Heart left ventricle (tissue), 16 donors: ENCODE data around the gene CHST11. TPM values are rescaled to one million over a fixed set of nuclear protein-coding genes. Genes with fewer than 3 reads are reported as not detected.

Experiments used
- ATAC-seq, 4 donors: fragments of 200-7000 bp; cut with Tn5 transposase; one replicate each; pipeline ENCODE4 v1.9.1; 2020 to 2022; ENCODE audit warnings: moderate library complexity in 4 of 4, mild to moderate bottlenecking in 3 of 4, moderate number of reproducible peaks in 1 of 4
- DNase-seq, 5 donors: peaks; one replicate each; pipeline ENCODE4 v3.0.0-alpha.2; 2020
- H3K27ac ChIP-seq, 12 donors: fragments of 200-600 bp; sonication (generic) in 4 of 12; one replicate each; pipeline versions ENCODE4 v1.5.0 to v1.8.0; 2016 to 2022; ENCODE audit warnings: mild to moderate bottlenecking in 2 of 12
- H3K27me3 ChIP-seq, 9 donors: fragments of 200-600 bp; sonication (generic) in 2 of 9; one replicate each; pipeline versions ENCODE4 v1.5.1 to v1.8.0; 2016 to 2022; ENCODE audit warnings: mild to moderate bottlenecking in 3 of 9
- H3K36me3 ChIP-seq, 9 donors: fragments of 200-600 bp; sonication (generic) in 2 of 9; one replicate each; pipeline versions ENCODE4 v1.5.0 to v1.8.0; 2018 to 2022; ENCODE audit warnings: mild to moderate bottlenecking in 2 of 9
- H3K4me1 ChIP-seq, 12 donors: fragments of 200-600 bp; sonication (generic) in 4 of 12; one replicate each; pipeline versions ENCODE4 v1.5.0 to v1.8.0; 2016 to 2022; ENCODE audit warnings: mild to moderate bottlenecking in 3 of 12
- H3K4me3 ChIP-seq, 12 donors: fragments of 200-600 bp; sonication (generic) in 4 of 12; one replicate each; pipeline versions ENCODE4 v1.5.0 to v1.8.0; 2017 to 2022; ENCODE audit warnings: mild to moderate bottlenecking in 9 of 12, moderate library complexity in 4 of 12
- H3K9me3 ChIP-seq, 12 donors: fragments of 200-600 bp; sonication (generic) in 4 of 12; one replicate each; pipeline versions ENCODE4 v1.5.0 to v1.8.0; 2016 to 2022; ENCODE audit warnings: mild to moderate bottlenecking in 1 of 12
- CTCF ChIP-seq, 12 donors: fragments of 200-600 bp; sonication (generic) in 4 of 12; IDR thresholded peaks; one replicate each; pipeline versions ENCODE4 v1.5.0 to v1.8.0; 2018 to 2022; ENCODE audit warnings: antibody characterized with exemption in 12 of 12, mild to moderate bottlenecking in 5 of 12
- POLR2A ChIP-seq, 2 donors: fragments of 450-650 bp; IDR thresholded peaks; one replicate each; pipeline ENCODE4 v1.6.1; 2017; ENCODE audit warnings: antibody characterized with exemption in 2 of 2, mild to moderate bottlenecking in 2 of 2, moderate library complexity in 2 of 2
- WGBS, 4 donors: extraction: QIAGEN DNeasy Blood & Tissue Kit in 2 of 4; methylation state at CpG; one replicate each; pipeline versions ENCODE4 v1.1.5 to v1.1.7; 2013 to 2018; 5-methylcytosine and 5-hydroxymethylcytosine counted together
- intact Hi-C, 10 donors: fragments of 100-400 bp; cut with DNase I; formaldehyde crosslinking; loops; one replicate each; pipeline versions ENCODE4 v1.11.1 to v1.14.2; 2022
- polyA plus RNA-seq, 2 donors: library from polyadenylated mRNA; stranded (reverse); fragments of 200-250 nt; gene quantifications; one replicate each; pipeline ENCODE4 v1.2.3, GENCODE V29; 2013
- total RNA-seq, 9 donors: library from RNA; depleted of rRNA in 2 of 9; stranded (reverse); fragments of >200 nt in 2 of 9; fragmentation: NEBNext Ultra II Directional in 3 of 9; extraction: Animal tissue kit (Norgen Biotek cat#: 25700) in 3 of 9; gene quantifications; one replicate each; pipeline versions ENCODE4 v1.1.0 to v1.2.4, GENCODE V29; 2016 to 2023
- donor health status: ischemic (EF 13 %, LVEDD 7.1; RV severe dilation, severe dysfunction).
- donor health status: healthy with polysubstance abuse.
- donor health status: DM: no; HTN: yes; CAD: no.
- donor health status: DM: no; HTN: no; CAD: no.
- donor health status: ischemic (EF 25% LVEDD 6.9; RV normal size, moderate dysfunction).
- donor health status: ischemic (EF 25% LVEDD 5.7; RV mildly dilated, moderate dysfunction).
- donor health status: healthy.
- donor health status: DM: yes; HTN: yes; CAD: no.
- donor health status: ischemic (EF 35%, LVEDD 5.7; RV mildly dilated, moderate dysfunction).
- donor health status: nonischemic (EF 11% LVEDD 7.7; RV severe dilation, severe dysfunction).
- donor health status: DM: yes; HTN: yes; CAD: no.
- donor health status: PGD.
- donor health status: ischemic (EF 29% LVEDD 5.4; RV normal size, mild dysfunction).
- donor health status: nonischemic (EF 23%, LVEDD 6.1; RV moderate dilation, normal function).

CHST11 gene
- total and polyA plus RNA-seq, 11 donors = 1.1 to 16.9 (median 3.4) TPM

DNA sequence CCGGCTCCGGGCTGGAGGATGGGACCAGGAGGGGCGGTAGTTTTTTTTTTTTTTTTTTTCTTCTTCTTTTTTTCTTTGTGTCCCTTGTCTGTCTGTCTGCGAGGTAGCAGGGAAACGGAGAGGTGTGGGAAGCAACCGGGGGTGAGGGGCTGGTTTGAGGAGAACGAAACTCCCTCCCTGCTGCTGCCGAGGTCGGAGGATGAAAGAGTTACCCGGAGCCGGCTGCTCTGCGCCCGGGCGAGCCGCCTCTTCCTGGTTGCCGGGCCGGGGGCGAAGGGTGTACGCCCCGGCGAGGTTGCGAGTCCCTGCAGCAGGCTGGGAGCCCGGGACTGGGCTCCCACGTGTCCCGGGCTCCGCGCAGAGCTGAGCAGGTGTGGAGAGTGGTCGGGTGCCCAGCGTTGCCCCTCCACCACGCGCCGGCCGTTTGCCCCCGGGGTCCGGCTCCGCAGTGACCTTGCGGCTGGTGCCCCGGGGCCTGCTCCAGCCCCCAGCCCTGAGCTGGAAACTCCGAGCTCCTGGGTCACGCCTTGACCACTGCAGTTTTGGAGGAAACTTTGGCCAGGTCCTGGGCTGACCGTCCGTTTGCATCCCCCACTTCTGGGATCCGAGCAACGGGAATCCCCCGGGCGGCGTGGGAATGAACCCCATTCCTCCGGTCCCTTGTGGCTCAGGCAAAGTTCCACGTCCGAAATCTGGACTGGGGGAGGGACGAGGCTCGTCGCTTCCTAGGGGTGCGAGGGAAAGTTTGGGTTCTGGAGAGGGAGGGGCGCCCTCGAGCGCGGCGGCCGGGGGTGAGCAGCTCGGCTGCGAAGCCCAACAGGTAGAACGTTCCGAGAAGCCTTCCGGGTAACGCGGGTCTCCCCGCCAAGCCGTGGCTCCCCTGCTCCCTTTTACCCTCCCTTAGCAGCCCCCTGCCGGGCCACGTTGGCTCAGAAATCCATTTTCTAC, 1.3 kb downstream of the CHST11 start:
- H3K27ac ChIP-seq = peak overlapping the region; percentile 22 to 88 (median 76)
- peak in 4 of 5 donors; percentile 26 to 72 (median 30) for DNase-seq
- peak overlapping the region; percentile 69 to 99 (median 84) for H3K4me3 ChIP-seq
- H3K27me3 ChIP-seq = no peaks in the 10 kb centered on the region
- H3K9me3 ChIP-seq = no peaks in the 10 kb centered on the region
- H3K4me1 ChIP-seq = peaks cover 0 to 53% (median 28%) of the 10 kb centered on the region in 12 donors
- TF ChIP-seq POLR2A (IDR thresholded peaks at IDR 0.05) (no peak), CTCF (IDR thresholded peaks at IDR 0.05) (no peak)
- WGBS, 4 donors = 0 to 1% (median 1%) methylated on average over 54 to 71 of the region's 71 CpGs
- intact Hi-C loops = loop anchor here in 6 of 10 donors (2.0 to 10.0 kb wide), 7 partner anchors 147 to 419 kb away; no protein-coding TSS in a partner anchor
- peak in 3 of 4 donors; percentile 11 to 32 (median 29) for ATAC-seq
- H3K36me3 ChIP-seq = no peaks in the 10 kb centered on the region

DNA sequence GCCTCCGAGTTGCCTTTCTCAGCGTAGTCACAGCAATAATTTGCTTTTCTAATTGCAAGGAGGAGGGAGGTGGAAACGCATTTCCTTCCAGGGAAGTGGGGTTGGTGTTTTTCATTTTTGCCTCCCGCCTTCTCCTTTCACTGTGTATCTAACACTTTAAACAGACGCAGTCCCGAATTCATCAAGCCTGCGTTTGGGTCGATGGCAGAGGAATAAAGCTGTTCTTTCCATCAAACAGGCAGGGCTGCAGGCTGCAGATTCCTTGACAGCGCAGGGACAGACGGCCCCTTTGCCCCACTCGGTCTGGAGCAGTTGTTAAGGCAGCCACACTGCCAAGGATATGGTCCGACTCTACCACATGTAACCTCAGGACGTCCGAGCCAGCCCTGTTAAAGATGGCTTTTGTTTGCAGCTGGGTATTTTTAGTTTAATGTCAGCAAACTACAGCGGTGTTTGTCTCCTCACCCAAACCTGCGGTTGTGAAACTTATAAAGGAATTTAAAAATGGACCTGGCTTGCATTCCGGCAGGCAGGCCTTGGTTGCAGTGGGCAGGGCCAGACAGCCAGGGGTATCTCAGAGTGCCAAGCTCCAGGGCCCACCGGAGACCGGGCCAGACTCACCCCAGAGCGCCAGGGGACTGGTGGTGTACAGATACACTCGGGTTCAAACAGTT, 2.1 kb downstream of the CHST11 start:
- TF ChIP-seq POLR2A (IDR thresholded peaks at IDR 0.05) = no peak
- TF ChIP-seq CTCF (IDR thresholded peaks at IDR 0.05) = no peak
- H3K27ac ChIP-seq = peak overlapping the region; percentile 28 to 88 (median 74)
- 23 to 28% (median 28%) methylated on average over 21 of the region's 21 CpGs for WGBS, 4 donors
- intact Hi-C loops = loop anchor here in 6 of 10 donors (5.0 to 10.0 kb wide), 6 partner anchors 146 to 418 kb away; no protein-coding TSS in a partner anchor
- DNase-seq (peak in 1 of 5 donors; percentile 31), ATAC-seq (peak in 2 of 4 donors; percentile 13 to 14)
- H3K36me3 ChIP-seq = no peaks in the 10 kb centered on the region
- peaks cover 0 to 61% (median 33%) of the 10 kb centered on the region in 12 donors for H3K4me1 ChIP-seq
- H3K9me3 ChIP-seq = no peaks in the 10 kb centered on the region
- H3K27me3 ChIP-seq = no peaks in the 10 kb centered on the region
- H3K4me3 ChIP-seq = peak overlapping the region; percentile 69 to 99 (median 84)

- TF ChIP-seq CTCF (IDR thresholded peaks at IDR 0.05) = no peak
- no peak for TF ChIP-seq POLR2A (IDR thresholded peaks at IDR 0.05)
- H3K27ac ChIP-seq = peak overlapping the region; percentile 28 to 88 (median 74)
- ATAC-seq (peak in 1 of 4 donors; percentile 1), DNase-seq (peak in 1 of 5 donors; percentile 23)
- H3K4me3 ChIP-seq = peak overlapping the region in 10 of 12 donors; percentile 69 to 99 (median 82)
- peaks cover 0 to 67% (median 33%) of the 10 kb centered on the region in 12 donors for H3K4me1 ChIP-seq
- H3K36me3 ChIP-seq = no peaks in the 10 kb centered on the region
- no peaks in the 10 kb centered on the region for H3K27me3 ChIP-seq
- WGBS, 4 donors = 60 to 80% (median 70%) methylated on average over 7 of the region's 7 CpGs
- intact Hi-C loops = loop anchor here in 6 of 10 donors (5.0 to 10.0 kb wide), 6 partner anchors 145 to 418 kb away; no protein-coding TSS in a partner anchor
- no peaks in the 10 kb centered on the region for H3K9me3 ChIP-seq
Observed at GRCh38 chr12:104459368-104459909, 2.7 kb downstream of the CHST11 start.
